Natural killer cell (primary cell): ENCODE measurements around the gene GATB. TPM values are rescaled to one million over a fixed set of nuclear protein-coding genes. Genes with fewer than 3 reads are reported as not detected.

Experiments
- ATAC-seq, 3 donors: fragments of 150-1000 bp in 2 of 3; fragments of 200-7000 bp in 1 of 3; cut with Tn5 transposase; 1 replicate in 1 of 3; 2 replicates in 2 of 3; pipeline ENCODE4 v1.10.0; 2021; ENCODE audit warnings: mild to moderate bottlenecking in 2 of 3, moderate library complexity in 2 of 3
- DNase-seq, 2 donors: peaks; one replicate each; pipeline versions ENCODE4 v3.0.0 to v3.0.0-alpha.2; 2013 to 2021; ENCODE audit warnings: mixed read lengths in 1 of 2
- H3K27ac ChIP-seq: one replicate; pipeline ENCODE4 v1.5.1; 2013; ENCODE audit warnings: mild to moderate bottlenecking, low read length
- H3K27me3 ChIP-seq: one replicate; pipeline ENCODE4 v1.6.1; 2013; ENCODE audit warnings: low read length; ENCODE audit not compliant: control insufficient read depth, insufficient read depth
- H3K36me3 ChIP-seq: one replicate; pipeline ENCODE4 v1.6.1; 2013; ENCODE audit warnings: low read length; ENCODE audit not compliant: control insufficient read depth, insufficient read depth
- H3K4me1 ChIP-seq: one replicate; pipeline ENCODE4 v1.6.1; 2013; ENCODE audit warnings: low read length; ENCODE audit not compliant: control insufficient read depth, insufficient read depth
- H3K4me3 ChIP-seq: one replicate; pipeline ENCODE4 v1.5.1; 2013; ENCODE audit warnings: low read length
- H3K9me3 ChIP-seq: one replicate; pipeline ENCODE4 v1.6.1; 2013; ENCODE audit warnings: low read length; ENCODE audit not compliant: control insufficient read depth, insufficient read depth
- H3K27ac Mint-ChIP-seq, 2 donors: one replicate each; pipeline ENCODE4 v1.8.0; 2022; ENCODE audit warnings: mild to moderate bottlenecking in 2 of 2, mixed read lengths in 2 of 2, moderate library complexity in 1 of 2
- H3K27me3 Mint-ChIP-seq, 2 donors: one replicate each; pipeline ENCODE4 v1.8.0; 2022; ENCODE audit warnings: low read depth in 2 of 2, mixed read lengths in 2 of 2
- H3K36me3 Mint-ChIP-seq: one replicate; pipeline ENCODE4 v1.8.0; 2022; ENCODE audit warnings: mixed read lengths
- H3K4me1 Mint-ChIP-seq, 2 donors: one replicate each; pipeline ENCODE4 v1.8.0; 2022; ENCODE audit warnings: mixed read lengths in 2 of 2
- H3K4me3 Mint-ChIP-seq: one replicate; pipeline ENCODE4 v1.8.0; 2022; ENCODE audit warnings: mild to moderate bottlenecking, moderate library complexity, mixed read lengths
- H3K9me3 Mint-ChIP-seq, 2 donors: one replicate each; pipeline ENCODE4 v1.8.0; 2022; ENCODE audit warnings: mixed read lengths in 2 of 2
- WGBS: methylation state at CpG from one replicate; pipeline ENCODE4 v1.1.7; 2013; ENCODE audit warnings: missing lambda C conversion rate; ENCODE audit not compliant: insufficient coverage; 5-methylcytosine and 5-hydroxymethylcytosine counted together
- intact Hi-C: fragments of 100-400 bp; cut with micrococcal nuclease; formaldehyde crosslinking; loops from one replicate; pipeline ENCODE4 v1.14.2; 2022
- total RNA-seq, 4 donors: library from RNA; stranded (reverse); fragments of 120-200 nt in 1 of 4; gene quantifications; one replicate each; pipeline versions ENCODE4 v1.2.3 to v1.2.4, GENCODE V29; 2013 to 2022
- TF ChIP-seq, protein P1 (sequence below): fragments of 200-600 bp; IDR thresholded peaks from one replicate; pipeline ENCODE4 v1.8.0; 2022; ENCODE audit warnings: antibody characterized with exemption

The GATB gene
- total RNA-seq, 3 donors from 2014 or later (not counting 1 experiment from before 2014, with no cell fraction given), result 5.6 to 7.2 (median 6.3) TPM

GRCh38 chr4:151692443-151692782 is 68.4 kb downstream of the GATB start:
- Mint-ChIP-seq H3K36me3 (peaks cover 5% of the 10 kb centered on the region), H3K4me1 (no peaks in the 10 kb centered on the region), H3K4me3 (no peak overlapping the region), H3K9me3 (no peaks in the 10 kb centered on the region), H3K27me3 (no peaks in the 10 kb centered on the region), H3K27ac (no peak overlapping the region)
- Histone ChIP-seq H3K36me3 (no peaks in the 10 kb centered on the region), H3K9me3 (no peaks in the 10 kb centered on the region), H3K4me1 (no peaks in the 10 kb centered on the region), H3K27ac (no peak overlapping the region), H3K4me3 (no peak overlapping the region), H3K27me3 (no peaks in the 10 kb centered on the region)
- no peak for DNase-seq
- peak in 1 of 3 donors; percentile 21 for ATAC-seq
- WGBS, result 89% methylated on average over 4 of the region's 6 CpGs
- TF ChIP-seq, protein P1, sequence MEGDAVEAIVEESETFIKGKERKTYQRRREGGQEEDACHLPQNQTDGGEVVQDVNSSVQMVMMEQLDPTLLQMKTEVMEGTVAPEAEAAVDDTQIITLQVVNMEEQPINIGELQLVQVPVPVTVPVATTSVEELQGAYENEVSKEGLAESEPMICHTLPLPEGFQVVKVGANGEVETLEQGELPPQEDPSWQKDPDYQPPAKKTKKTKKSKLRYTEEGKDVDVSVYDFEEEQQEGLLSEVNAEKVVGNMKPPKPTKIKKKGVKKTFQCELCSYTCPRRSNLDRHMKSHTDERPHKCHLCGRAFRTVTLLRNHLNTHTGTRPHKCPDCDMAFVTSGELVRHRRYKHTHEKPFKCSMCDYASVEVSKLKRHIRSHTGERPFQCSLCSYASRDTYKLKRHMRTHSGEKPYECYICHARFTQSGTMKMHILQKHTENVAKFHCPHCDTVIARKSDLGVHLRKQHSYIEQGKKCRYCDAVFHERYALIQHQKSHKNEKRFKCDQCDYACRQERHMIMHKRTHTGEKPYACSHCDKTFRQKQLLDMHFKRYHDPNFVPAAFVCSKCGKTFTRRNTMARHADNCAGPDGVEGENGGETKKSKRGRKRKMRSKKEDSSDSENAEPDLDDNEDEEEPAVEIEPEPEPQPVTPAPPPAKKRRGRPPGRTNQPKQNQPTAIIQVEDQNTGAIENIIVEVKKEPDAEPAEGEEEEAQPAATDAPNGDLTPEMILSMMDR, result no peak
- intact Hi-C loops, result no loop called here

- 95% methylated on average over 14 of the region's 14 CpGs for WGBS
- H3K27me3 ChIP-seq, result no peaks in the 10 kb centered on the region
- H3K4me1 Mint-ChIP-seq, result no peaks in the 10 kb centered on the region
- no peaks in the 10 kb centered on the region for H3K27me3 Mint-ChIP-seq
- H3K9me3 Mint-ChIP-seq, result no peaks in the 10 kb centered on the region
- ATAC-seq (no peak), DNase-seq (no peak)
- H3K36me3 ChIP-seq, result peaks cover 5% of the 10 kb centered on the region
- intact Hi-C loops, result no loop called here
- H3K9me3 ChIP-seq, result no peaks in the 10 kb centered on the region
- H3K27ac ChIP-seq, result no peak overlapping the region
- no peak overlapping the region for H3K4me3 Mint-ChIP-seq
- peaks cover under 1% of the 10 kb centered on the region for H3K36me3 Mint-ChIP-seq
- TF ChIP-seq, protein P1, result no peak
- no peaks in the 10 kb centered on the region for H3K4me1 ChIP-seq
- H3K4me3 ChIP-seq, result no peak overlapping the region
- H3K27ac Mint-ChIP-seq, result no peak overlapping the region
Measured at GRCh38 chr4:151691639-151692442, 69.0 kb downstream of the GATB start.

GRCh38 chr4:151690876-151691275 is 69.9 kb downstream of the GATB start:
- no peaks in the 10 kb centered on the region for H3K9me3 ChIP-seq
- H3K36me3 ChIP-seq, result peaks cover 7% of the 10 kb centered on the region
- no peaks in the 10 kb centered on the region for H3K4me1 ChIP-seq
- H3K27me3 ChIP-seq, result no peaks in the 10 kb centered on the region
- no peak for ATAC-seq
- WGBS, result 90% methylated on average over 4 of the region's 4 CpGs
- Mint-ChIP-seq H3K4me1 (no peaks in the 10 kb centered on the region), H3K4me3 (no peak overlapping the region), H3K27me3 (no peaks in the 10 kb centered on the region), H3K36me3 (no peaks in the 10 kb centered on the region), H3K9me3 (no peaks in the 10 kb centered on the region), H3K27ac (no peak overlapping the region)
- TF ChIP-seq, protein P1, result no peak
- no peak for DNase-seq
- H3K27ac ChIP-seq, result no peak overlapping the region
- no peak overlapping the region for H3K4me3 ChIP-seq
- intact Hi-C loops, result no loop called here
